WERI-Rb-1 (cell line): ENCODE data around the gene GSTO1.

ENCODE experiments used
- DNase-seq: peaks from one replicate; pipeline ENCODE4 v3.0.0-alpha.2; 2020
- H3K27ac ChIP-seq: fragments of 250-450 bp; sonication (Bioruptor Pico); 2 replicates; pipeline ENCODE4 v1.5.1; 2020; ENCODE audit warnings: mild to moderate bottlenecking, moderate library complexity
- H3K27me3 ChIP-seq: fragments of 250-450 bp; sonication (Bioruptor Pico); 2 replicates; pipeline ENCODE4 v1.5.1; 2021; ENCODE audit warnings: mild to moderate bottlenecking, low read depth, moderate library complexity; ENCODE audit not compliant: insufficient read depth, severe bottlenecking
- H3K36me3 ChIP-seq: fragments of 250-450 bp; sonication (Bioruptor Pico); 2 replicates; pipeline ENCODE4 v1.5.1; 2020; ENCODE audit warnings: mild to moderate bottlenecking, moderate library complexity
- H3K4me3 ChIP-seq: 2 replicates; pipeline ENCODE4 v1.5.1; 2011; ENCODE audit warnings: low read depth, mild to moderate bottlenecking, control low read depth, low read length
- H3K9me3 ChIP-seq: fragments of 250-450 bp; sonication (Bioruptor Pico); 2 replicates; pipeline ENCODE4 v1.5.1; 2021; ENCODE audit warnings: mild to moderate bottlenecking, moderate library complexity; ENCODE audit not compliant: severe bottlenecking
- CTCF ChIP-seq: IDR thresholded peaks from 2 replicates; pipeline ENCODE4 v1.5.1; 2011; ENCODE audit warnings: low read depth, mild to moderate bottlenecking, control low read depth, inconsistent platforms, low read length

GSTO1 gene

GRCh38 chr10:104300736-104301292 lies 46.1 kb downstream of the GSTO1 start:
- peak; percentile 13; the same call in 1 of the 2 replicates for TF ChIP-seq CTCF
- DNase-seq = peak; percentile 96
- H3K36me3 ChIP-seq = no peaks in the 10 kb centered on the region
- H3K27me3 ChIP-seq = no peaks in the 10 kb centered on the region
- H3K4me3 ChIP-seq = peak overlapping the region; percentile 21
- H3K27ac ChIP-seq = peak overlapping the region; percentile 86
- no peaks in the 10 kb centered on the region for H3K9me3 ChIP-seq

GRCh38 chr10:104301907-104302690 lies 47.4 kb downstream of the GSTO1 start:
- Histone ChIP-seq H3K27me3 (no peaks in the 10 kb centered on the region), H3K4me3 (no peak overlapping the region), H3K36me3 (no peaks in the 10 kb centered on the region), H3K9me3 (no peaks in the 10 kb centered on the region), H3K27ac (peak overlapping the region; percentile 86)
- DNase-seq = no peak
- no peak for TF ChIP-seq CTCF

GRCh38 chr10:104303594-104304355 lies 49.1 kb downstream of the GSTO1 start:
- Histone ChIP-seq H3K4me3 (no peak overlapping the region), H3K9me3 (no peaks in the 10 kb centered on the region), H3K36me3 (no peaks in the 10 kb centered on the region), H3K27ac (no peak overlapping the region), H3K27me3 (no peaks in the 10 kb centered on the region)
- TF ChIP-seq CTCF = no peak
- DNase-seq = no peak

- no peak overlapping the region for H3K27ac ChIP-seq
- no peak for TF ChIP-seq CTCF
- no peaks in the 10 kb centered on the region for H3K9me3 ChIP-seq
- no peaks in the 10 kb centered on the region for H3K36me3 ChIP-seq
- no peaks in the 10 kb centered on the region for H3K27me3 ChIP-seq
- DNase-seq = no peak
- no peak overlapping the region for H3K4me3 ChIP-seq
These were observed 49.7 kb downstream of the GSTO1 start for GRCh38 chr10:104304356-104304745.

GRCh38 chr10:104304927-104305326 lies 50.2 kb downstream of the GSTO1 start:
- DNase-seq = no peak
- Histone ChIP-seq H3K27me3 (no peaks in the 10 kb centered on the region), H3K4me3 (no peak overlapping the region), H3K27ac (peak overlapping the region; percentile 33), H3K36me3 (no peaks in the 10 kb centered on the region), H3K9me3 (no peaks in the 10 kb centered on the region)
- TF ChIP-seq CTCF = no peak
